ENCODE data around the gene VWA3B.

VWA3B gene

DNA sequence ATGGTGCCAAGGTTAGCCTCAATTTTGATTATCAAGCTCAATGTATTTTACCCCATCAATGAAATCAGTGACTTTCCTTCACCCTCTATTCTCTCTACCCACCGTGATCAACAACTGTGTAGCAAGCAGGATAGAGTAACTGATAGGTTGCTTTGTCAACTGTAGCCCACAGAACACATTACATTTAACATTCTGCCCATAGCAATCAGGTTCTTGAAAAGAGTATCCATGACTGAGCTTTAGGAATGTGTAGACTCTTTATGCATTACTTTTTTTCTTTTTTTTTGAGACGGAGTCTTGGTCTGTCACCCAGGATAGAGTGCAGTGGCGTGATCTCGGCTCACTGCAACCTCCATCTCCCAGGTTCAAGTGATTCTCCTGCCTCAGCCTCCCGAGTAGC, 19.8 kb upstream of the VWA3B start:
- no peak for TF ChIP-seq ZFX (IDR thresholded peaks at IDR 0.05; ENCODE audit: borderline replicate concordance)
- TF ChIP-seq, protein P1, sequence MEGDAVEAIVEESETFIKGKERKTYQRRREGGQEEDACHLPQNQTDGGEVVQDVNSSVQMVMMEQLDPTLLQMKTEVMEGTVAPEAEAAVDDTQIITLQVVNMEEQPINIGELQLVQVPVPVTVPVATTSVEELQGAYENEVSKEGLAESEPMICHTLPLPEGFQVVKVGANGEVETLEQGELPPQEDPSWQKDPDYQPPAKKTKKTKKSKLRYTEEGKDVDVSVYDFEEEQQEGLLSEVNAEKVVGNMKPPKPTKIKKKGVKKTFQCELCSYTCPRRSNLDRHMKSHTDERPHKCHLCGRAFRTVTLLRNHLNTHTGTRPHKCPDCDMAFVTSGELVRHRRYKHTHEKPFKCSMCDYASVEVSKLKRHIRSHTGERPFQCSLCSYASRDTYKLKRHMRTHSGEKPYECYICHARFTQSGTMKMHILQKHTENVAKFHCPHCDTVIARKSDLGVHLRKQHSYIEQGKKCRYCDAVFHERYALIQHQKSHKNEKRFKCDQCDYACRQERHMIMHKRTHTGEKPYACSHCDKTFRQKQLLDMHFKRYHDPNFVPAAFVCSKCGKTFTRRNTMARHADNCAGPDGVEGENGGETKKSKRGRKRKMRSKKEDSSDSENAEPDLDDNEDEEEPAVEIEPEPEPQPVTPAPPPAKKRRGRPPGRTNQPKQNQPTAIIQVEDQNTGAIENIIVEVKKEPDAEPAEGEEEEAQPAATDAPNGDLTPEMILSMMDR (IDR thresholded peaks at IDR 0.05) = no peak
- H3K27ac ChIP-seq = no peak overlapping the region

DNA sequence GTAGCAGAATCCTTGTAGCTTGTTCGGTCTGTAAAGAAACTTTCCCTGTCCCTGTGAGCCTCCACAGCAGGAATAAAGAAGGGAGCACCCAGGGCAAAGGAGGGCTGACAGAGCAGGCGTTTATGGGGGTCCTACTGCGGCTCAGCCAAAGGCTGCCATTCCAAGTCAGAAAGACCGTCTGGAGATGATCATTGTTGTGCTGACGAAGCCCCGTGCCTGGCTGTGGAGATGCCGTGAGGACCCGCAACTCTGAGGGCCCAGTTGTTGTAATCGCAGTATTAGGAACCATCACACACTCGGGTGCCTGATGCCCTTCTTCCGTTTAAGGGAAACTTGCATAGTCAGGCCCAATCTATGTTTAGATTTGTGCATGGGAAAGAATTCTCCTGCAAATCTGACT, 16.9 kb upstream of the VWA3B start:
- H3K27ac ChIP-seq = no peak overlapping the region
- TF ChIP-seq, protein P1 (IDR thresholded peaks at IDR 0.05) = no peak
- no peak for TF ChIP-seq ZFX (IDR thresholded peaks at IDR 0.05; ENCODE audit: borderline replicate concordance)

DNA sequence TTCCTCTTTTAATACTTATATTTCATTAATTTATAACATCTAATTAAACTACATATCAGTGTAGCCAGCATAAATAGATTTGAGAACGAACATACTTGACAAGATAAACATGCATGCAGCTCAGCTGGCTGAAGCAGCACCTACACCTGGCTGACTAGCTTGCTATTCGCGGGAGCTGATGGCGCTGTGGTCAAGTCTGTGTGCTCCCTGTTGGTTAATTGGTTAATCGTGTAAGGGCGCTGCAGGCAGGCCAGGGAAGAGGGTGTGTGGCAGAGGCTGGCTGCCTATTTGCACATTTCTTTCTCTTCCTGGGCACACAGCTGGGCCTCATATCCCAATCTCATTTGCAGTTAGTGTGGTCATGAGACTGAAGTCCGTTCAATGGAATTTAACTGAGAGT, 14.5 kb upstream of the VWA3B start:
- H3K27ac ChIP-seq = no peak overlapping the region
- TF ChIP-seq, protein P1 (IDR thresholded peaks at IDR 0.05) = no peak

DNA sequence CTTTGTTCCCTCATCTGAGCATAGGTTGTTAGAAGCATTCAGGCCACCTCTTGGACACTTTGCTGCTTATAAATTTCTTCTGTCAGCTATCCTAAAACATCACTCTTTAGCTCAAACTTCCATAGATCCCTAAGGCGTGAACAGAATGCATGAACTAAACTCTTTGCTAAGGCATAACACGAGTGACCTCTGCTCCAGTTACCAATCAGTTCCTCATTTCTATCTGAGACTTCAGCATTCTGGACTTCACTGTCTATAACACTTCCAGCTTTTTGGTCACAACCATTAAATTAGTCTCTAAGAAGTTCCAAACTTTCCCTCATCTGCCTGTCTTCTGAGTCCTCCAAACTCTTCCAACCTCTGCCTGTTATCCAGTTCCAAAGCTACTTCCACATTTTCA, 8.3 kb upstream of the VWA3B start:
- TF ChIP-seq ZFX (IDR thresholded peaks at IDR 0.05; ENCODE audit: borderline replicate concordance) = no peak
- TF ChIP-seq, protein P1 (IDR thresholded peaks at IDR 0.05) = no peak
- no peak overlapping the region for H3K27ac ChIP-seq

DNA sequence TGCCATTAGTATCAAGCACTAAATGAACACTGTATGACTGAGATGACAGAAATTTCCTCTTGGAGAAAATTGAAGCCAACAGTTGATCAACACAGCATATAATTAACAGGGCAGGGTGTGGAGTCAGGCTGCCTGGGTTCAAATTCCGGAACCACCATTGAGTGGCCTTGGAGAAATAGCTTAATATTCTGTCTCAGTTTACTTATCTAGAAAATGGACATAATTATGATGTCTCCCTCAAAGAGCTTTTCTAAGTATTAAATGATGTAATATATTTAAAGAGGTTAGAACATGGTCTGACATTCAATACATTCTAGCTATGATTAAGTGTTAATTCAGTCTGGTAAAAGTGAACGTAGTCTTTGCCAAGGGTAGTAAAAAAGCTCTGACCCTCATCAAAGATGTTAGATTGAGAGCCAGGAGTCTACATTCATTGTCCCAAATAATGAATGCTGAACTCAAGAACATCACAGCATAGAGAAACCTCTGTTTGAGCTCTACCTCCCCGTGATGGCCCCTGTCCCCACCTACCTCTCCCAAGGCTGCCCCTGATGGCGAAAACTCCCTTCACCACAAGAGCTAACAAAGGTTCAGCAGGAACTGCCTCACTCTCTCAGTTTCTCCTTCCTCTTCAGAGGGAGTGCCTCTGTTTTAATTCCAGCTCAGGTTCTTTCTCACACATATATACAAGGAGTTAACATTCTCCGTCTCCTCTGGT, 2.7 kb upstream of the VWA3B start:
- H3K27ac ChIP-seq = peak overlapping the region; percentile 76
- TF ChIP-seq ZFX (IDR thresholded peaks at IDR 0.05; ENCODE audit: borderline replicate concordance) = no peak
- TF ChIP-seq, protein P1 (IDR thresholded peaks at IDR 0.05) = no peak; the same call in 1 of the 2 replicates

DNA sequence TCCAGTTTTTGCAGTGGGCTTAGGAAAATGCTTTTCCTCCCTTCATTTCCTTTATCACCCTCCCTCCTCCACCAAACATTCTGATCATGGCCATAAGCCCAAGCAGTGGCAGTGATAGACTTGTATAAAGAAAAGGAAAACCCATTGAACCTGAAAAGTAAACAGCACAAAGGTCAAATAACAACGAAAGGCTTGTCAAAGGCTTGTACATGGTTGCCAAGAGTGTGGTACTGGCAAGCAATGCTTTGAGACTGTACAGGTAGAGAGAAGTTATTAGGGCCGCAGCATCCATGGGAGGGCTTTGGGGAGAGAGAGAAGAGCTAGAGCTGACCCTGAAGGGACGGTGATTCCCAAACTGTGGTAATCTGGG, 2.1 kb upstream of the VWA3B start:
- peak overlapping the region; percentile 76 for H3K27ac ChIP-seq
- TF ChIP-seq, protein P1 (IDR thresholded peaks at IDR 0.05) = no peak
- TF ChIP-seq ZFX (IDR thresholded peaks at IDR 0.05; ENCODE audit: borderline replicate concordance) = no peak

DNA sequence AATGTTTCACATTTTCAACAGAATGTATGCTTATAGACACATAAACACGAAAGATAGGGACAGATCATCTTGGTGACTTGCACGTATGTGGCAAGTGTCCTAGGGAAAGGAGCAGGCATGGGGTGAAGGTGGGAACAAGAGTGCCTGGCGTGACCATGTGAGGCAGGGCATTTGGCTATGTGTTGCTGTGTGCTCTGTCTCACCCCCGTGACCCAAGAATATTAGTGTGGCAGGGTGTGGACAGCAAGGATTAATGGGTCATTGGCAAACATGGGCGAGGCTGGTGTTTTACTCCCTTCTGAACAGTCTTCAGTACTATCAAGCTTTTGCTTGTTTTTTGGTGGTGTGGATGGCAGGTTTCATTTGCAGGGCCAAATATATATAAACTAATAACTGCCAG, 1.3 kb upstream of the VWA3B start:
- TF ChIP-seq, protein P1 (IDR thresholded peaks at IDR 0.05) = no peak
- no peak for TF ChIP-seq ZFX (IDR thresholded peaks at IDR 0.05; ENCODE audit: borderline replicate concordance)
- H3K27ac ChIP-seq = peak overlapping the region; percentile 76
